COLO668 (cell line): ENCODE measurements around the gene PRCP.
A peak's percentile ranks its signal among the peaks of the same experiment; 100 is the strongest.
"Not testable (repeated sequence)": the region's sequence is repeated elsewhere in the genome, so short reads cannot be mapped to it uniquely, and the experiment has no call there.

ENCODE experiments used
- DNase-seq: peaks from one replicate; lab custom pipeline; 2025; ENCODE audit not compliant: unreplicated experiment; lab: John Stamatoyannopoulos, UW

PRCP gene

DNA sequence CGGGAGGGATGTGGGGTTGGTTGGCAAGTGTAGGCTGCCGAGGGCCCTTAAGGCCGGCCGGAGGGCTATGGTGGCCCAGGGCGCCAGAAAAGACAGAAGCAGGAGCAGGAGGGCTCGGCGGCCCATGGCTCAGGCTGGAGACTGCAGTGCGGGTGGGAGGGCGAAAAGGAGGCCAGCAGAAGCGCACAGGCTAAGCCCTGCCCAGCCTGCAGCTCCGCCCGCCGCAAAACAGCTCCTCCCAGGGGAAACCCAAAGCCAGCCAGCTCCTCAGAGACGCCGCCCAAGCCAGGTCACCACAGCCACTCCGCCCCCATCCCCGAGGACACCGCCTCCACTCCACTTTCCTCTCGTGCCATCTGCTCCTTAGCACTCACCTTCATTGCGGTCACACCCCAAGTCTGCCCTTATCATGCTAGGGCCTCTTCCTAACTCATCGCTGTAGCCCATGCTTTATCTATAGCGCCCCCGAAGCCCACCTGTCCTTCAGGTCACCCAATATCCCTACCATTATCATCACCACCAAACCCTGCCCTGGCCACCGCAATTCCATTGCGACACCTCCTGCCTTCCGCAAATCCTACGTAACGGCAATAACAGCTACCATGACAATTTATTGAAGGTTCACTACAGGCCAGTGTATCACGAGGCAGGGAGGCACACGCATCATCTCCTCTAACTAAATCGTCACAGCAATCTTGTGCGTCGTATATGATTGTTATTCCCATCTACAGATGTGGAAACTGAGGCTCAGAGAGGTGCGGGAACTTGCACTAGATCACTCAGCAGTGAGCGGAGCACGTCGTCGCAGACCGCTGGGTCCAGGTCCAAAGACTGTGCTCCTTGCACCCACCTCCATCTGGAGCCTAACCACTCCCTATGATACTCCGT lies at the start of gene PRCP:
PRCP (minus strand) TSS at position 154 of the 888 bp plus-strand sequence; CDS start at position 126, 28 bp downstream.
- DNase-seq, result peak; percentile 91

DNA sequence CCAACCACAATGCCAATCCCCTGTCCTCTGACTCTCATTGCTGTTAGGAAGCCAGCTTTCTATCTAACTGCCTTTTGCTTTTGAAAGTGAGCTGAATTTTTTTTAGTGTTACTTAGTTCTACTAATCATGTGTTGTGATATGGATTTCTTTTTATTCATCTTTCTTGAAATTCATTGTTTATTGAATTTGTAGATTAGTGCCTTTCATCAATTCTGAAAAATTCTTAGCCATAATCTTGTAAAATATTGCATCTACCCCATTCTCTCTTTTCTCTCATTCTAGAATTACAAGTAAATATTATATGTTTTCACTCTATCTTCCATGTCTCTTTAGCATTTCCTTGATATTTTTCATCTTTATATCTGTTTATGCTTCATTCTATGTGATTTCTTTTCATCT lies 49.1 kb upstream of the PRCP start:
- DNase-seq, result no peak

DNA sequence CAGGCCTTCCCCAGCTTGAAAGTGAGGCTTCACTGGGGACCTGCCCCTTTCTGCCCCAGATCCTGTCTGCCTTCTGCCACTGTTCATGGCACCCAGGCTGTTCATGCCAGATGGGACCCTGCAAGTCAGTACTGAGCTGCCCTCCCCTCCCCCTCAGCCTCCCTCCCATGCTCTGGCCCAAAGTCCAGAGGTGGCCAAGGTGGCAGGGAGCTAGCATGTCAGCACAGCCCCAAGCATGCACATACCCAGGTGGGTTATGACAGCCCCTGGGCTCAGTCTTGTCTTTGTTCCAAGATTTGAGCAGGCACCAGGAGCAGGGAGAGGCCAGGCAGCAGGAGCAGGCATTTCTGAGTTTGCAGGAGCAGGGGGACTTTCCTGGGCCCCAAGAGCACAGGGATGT lies 45.5 kb upstream of the PRCP start:
- DNase-seq, result no peak

DNA sequence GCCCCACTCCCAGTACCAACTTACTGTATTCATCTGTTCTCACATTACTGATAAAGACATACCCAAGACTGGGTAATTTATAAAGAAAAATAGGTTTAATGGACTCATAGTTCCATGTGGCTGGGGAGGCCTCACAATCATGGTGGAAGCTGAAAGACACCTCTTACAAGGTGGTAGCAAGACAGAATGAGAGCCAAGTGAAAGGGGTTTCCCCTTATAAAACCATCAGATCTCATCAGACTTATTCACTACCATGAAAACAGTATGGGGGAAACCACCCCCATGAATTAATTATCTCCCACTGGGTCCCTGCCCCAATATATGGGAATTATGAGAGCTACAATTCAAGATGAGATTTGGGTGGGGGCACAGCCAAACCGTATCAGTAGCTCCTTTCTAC lies 44.8 kb upstream of the PRCP start:
- DNase-seq, result not testable (repeated sequence)

DNA sequence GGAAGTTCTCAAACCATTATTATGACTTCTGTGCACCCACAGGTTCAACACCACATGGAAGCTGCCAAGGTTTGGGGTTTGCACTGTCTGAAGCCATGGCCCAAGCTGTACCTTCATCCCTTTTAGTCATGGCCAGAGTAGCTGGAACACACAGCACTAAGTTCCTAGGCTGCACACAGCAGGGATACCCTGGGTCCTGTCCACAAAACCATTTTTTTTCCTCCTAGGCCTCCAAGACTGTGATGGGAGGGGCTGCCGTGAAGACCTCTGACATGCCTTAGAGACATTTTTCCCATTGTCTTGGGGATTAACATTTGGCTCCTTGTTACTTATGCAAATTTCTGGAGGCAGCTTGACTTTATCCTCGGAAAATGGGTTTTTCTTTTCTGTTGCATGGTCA lies 44.0 kb upstream of the PRCP start:
- no peak for DNase-seq

DNA sequence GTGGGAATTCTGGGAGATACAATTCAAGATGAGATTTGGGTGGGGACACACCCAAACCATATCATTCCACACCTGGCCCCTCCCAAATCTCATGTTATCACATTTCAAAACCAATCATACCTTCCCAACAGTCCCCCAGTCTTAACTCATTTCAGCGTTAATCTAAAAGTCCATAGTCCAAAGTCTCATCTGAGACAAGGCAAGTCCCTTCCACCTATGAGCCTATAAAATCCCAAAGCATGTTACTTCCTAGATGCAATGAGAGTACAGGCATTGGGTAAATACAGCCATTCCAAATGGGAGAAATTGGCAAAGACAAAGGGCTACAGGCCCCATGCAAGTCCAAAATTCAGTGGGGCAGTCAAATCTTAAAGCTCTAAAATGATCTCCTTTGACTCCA lies 43.2 kb upstream of the PRCP start:
- DNase-seq, result not testable (repeated sequence)

DNA sequence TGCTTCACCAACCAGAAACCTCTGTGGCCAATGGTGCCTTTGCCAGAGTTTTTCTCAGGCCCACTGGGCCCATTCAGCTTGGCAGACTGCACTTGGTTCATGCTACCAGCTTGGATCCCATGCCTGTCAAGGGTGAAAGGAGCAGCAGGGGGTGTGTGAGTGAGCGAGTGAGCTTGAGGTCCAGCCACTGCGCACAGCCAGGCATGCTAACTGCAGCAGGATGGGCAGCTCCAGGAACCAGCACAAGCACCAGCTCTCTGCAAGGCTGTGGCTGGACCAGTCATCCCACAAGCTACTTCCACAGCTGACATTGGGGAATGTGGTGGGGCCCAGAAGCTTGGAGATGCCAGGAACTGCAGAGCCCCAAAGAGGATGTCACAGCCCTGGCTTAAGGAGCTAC lies 42.1 kb upstream of the PRCP start:
- no peak for DNase-seq

DNA sequence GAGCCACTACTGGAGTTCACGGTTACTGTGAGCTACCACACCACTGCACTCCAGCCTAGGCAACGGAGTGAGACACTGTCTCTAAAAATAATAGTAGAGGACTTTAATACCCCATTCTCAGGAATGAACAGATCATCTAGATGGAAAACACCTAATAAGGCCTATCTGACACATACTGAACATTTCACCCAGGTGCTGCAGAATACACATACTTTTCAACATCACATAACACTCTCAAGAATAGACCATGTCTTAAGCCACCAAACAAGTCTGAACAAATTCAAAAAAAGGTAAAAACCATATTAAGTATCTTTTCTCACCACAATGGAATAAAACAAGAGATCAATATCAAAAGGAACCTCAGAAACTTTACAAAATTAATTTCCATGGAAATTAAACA lies 39.2 kb upstream of the PRCP start:
- DNase-seq, result no peak

DNA sequence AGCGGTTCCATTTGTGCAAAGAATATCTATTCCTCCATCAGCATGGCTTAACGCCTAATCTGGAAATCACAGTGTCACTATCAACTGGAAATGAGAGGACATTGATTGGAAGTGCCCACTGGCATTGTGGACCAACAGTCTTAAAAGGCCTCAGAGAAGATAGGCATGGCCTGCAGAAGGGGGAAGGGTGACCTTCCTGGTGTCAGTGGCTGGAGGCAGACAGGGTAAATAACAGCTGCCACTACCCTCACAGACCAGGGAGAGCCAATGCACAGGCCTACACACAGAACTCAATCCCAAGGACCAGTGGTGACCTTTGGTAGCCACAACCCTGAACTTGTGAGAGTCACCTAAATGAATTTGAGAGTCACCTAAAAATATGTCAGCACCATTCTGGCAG lies 37.3 kb upstream of the PRCP start:
- DNase-seq, result no peak

DNA sequence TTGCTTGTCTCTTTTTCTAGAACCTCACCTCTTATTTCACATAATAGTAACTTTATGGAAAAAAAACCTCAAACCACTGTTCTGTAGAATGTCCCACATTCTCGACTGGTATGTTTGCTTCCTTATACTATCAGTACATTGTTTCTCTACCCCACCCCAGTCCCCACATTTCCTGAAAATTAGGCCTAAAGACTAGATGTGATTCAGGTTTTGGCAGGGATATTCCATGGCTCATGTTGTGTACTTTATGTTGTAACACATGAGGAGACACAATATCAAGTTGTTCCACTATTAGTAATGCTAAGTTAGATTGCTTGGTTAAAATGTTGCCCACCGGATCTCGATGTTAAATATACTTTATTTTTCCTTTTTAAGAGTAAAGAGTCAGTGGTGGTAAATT lies 36.0 kb upstream of the PRCP start:
- no peak for DNase-seq

DNA sequence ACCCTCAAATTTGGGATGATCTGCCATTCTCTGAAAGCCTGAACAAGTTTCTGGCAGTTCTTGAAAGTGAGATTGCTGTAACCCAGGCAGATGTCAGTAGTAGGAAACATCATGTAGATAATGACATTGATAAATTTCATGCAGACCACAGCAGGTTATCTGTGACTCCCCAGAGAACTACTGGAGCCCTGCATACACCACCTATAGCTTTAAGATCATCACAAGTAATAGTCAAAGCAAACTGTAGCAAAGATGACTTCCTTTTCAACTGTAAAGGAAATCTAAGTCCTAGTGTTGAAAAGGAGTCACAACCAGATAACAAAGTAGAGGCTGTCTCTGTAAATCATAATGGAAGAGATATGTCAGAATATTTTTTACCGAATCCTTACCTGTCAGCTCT lies 32.3 kb upstream of the PRCP start:
- DNase-seq, result no peak

DNA sequence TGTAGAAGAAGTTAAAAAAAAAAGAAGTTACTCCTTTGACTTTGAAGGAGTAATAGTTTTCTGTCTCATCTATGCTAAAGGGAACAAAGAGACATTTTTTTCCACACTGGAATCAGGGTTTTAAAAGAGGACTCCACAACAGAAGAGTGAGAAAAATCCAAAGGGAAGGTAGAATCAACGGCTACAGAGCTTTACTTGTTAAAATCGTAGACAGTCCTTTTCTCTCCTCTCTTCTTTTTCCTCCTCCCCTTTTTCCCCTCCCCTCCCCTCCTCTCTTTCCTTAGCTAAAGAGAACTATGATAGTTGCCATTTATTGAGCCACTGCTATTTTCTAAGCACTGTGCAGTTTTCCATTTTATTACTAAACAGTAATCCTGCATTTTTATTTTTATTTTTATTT lies 30.5 kb upstream of the PRCP start:
- DNase-seq, result no peak

DNA sequence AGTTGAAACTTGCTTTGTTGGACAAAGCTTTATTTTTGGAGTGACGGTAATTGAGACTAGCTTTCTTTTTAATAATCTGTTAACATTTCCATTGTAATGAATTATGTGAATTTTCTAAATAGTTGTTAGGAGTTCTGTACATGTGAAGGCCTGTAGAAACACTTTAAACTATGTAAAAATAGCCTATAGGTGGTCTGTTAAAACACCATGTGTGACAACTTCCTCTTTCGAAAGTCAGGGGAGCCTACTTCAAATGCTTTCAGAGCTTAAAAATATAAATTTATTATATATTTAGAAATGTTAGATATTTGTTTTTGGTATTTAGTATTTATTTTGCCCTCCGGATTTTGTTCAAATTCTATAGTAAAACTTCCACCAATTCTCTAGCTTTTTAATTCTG lies 30.0 kb upstream of the PRCP start:
- DNase-seq, result no peak

DNA sequence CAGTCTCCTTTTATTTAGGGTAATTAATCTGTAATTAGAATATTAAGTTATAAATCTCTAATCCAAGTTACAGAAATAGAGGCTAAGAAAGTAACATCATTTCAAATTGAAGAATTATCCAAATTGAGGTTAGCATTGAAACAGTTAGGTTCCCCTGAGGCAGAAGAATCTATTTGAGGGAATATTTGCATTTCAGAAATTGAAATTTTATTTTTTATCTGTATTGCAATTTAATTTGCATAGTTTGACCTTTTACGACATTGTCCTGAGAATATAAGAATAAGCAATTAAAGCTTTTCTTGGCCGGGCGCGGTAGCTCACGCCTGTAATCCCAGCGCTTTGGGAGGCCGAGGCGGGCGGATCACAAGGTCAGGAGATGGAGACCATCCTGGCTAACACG lies 28.9 kb upstream of the PRCP start:
- DNase-seq, result no peak

DNA sequence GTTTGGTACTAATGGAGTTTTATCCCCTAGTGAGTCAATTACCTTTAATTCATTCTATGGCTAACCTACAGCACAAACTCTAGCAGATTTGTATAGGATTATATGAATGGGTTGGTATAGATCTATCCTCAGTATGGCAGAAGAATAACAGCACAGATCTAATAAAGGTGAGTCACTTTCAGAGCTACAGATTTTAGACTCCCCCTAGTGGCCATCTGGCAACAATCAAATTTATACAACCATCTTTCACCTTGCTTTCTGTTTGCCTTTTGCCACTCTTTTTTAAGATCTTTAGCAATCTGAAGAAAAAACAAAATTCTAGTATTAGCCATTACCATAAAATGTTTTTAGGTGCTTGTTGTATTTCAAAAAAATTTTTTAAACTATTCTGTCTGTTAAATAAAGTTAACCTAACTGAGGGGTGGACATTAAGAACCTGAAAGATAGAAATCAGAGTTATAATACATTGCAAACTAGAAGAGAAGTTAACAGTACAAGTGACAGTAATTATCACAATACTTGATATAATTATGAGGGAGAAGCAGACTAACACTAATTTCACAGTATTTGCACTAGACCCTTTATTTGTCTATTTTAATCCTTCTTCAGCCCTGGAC lies 27.1 kb upstream of the PRCP start:
- peak; percentile 16 for DNase-seq

DNA sequence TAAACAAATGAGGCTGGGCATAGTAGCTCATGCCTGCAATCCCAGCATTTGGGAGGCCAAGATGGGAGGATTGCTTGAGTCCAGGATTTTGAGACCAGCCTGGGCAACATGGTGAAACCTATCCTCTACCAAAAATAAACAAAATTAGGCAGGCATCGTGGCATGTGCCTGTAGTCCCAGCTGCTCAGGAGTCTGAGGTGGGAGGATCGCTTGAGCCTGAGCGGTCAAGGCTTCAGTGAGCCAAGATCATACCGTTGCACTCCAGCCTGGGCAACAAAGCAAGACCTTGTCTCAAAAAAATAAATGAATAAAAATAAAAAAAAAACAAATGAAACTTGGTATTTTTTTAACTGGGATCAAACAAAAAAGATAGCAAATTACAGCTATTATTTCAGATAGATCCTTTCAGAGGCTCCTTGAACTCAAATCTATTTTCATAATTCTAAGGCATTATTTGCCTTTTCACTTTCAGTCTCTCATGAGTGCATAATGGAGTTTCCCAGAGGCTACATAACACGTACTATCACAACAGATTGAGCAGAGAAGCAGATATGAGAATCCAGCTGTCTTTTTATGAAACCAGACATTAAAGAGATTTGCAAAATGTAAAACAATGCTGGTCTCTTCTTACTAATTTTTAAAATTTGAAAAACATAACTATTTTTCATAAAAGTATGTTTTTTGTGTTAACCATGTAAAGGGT lies 24.4 kb upstream of the PRCP start:
- DNase-seq, result no peak

DNA sequence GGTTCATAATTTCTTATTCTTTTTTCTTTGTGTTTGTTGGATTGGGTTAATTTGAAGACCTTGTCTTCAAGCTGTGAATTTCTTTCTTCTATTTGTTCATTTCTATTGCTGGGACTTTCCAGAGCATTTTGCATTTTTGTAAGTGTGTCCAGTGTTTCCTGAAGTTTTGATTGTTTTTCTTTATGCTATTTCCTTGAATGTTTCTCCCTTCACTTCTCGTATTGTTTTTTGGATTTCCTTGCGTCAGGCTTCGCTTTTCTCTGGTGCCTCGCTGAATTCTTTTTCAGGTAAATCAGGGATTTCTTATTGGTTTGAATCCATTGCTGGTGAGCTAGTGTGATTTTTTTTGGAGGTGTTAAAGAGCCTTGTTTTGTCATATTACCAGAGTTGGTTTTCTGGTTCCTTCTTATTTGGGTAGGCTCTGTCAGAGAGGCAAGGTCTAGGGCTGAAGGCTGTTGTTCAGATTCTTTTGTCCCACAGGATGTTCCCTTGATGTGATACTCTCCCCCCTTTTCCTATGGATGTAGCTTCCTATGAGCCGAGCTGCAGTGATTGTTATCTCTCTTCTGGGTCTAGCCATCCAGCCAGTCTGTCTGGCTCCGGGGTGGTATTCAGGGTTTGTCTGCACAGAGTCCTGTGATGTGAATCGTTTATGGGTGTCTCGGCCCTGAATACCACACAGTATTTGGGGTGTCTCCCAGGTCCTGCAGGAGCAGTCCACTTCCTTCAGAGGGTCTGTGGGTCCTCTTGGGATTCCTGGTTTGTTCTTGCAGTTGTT lies 22.4 kb upstream of the PRCP start:
- not testable (repeated sequence) for DNase-seq

DNA sequence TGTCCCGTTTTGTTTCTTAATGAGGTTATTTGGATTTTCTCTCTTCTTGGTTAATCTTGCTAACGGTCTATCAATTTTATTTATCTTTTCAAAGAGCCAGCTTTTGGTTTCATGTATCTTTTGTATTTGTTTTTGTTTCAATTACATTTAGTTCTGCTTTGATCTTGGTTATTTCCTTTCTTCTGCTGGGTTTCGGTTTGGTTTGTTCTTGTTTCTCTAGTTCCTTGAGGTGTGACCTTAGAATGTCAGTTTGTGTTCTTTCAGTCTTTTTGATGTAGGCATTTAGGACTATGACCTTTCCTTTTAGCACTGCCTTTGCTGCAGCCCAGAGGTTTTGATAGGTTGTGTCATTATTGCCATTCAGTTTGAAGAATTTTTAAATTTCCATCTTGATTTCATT lies 20.0 kb upstream of the PRCP start:
- DNase-seq, result not testable (repeated sequence)

DNA sequence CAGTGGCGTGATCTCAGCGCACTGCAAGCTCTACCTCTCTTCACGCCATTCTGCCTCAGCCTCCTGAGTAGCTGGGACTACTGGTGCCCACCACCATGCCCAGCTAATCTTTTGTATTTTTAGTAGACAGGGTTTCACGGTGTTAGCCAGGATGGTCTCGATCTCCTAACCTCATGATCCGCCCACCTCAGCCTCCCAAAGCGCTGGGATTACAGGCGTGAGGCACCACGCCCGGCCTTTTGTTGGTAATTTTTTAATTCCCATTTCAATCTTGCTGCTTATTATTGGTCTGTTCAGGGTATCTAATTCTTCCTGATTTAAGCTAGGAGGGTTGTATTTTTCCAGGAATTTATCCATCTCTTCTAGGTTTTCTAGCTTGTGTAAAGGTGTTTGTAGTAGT lies 19.6 kb upstream of the PRCP start:
- DNase-seq, result not testable (repeated sequence)

DNA sequence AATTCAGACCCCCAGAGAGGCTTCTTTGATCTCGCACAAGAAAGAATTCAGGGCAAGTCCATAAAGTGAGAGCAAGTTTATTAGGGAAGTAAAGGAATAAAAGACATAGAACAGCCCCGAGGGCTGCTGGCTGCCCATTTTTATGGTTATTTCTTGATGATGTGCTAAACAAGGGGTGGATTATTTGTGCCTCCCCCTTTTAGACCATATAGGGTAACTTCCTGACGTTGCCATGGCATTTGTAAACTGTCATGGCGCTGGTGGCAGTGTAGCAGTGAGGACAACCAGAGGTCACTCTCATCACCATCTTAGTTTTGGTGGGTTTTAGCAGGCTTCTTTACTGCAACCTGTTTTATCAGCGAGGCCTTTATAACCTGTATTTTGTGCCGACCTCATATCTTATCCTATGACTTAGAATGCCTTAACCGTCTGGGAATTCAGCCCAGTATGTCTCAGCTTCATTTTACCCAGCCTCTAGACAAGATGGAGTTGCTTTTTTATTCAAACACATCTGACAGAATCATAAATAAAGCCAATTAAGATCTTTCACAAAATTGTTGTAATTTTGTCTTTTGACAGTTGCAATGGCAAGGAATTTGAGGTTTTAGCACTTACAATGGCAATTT lies 8.9 kb upstream of the PRCP start:
- no peak for DNase-seq

DNA sequence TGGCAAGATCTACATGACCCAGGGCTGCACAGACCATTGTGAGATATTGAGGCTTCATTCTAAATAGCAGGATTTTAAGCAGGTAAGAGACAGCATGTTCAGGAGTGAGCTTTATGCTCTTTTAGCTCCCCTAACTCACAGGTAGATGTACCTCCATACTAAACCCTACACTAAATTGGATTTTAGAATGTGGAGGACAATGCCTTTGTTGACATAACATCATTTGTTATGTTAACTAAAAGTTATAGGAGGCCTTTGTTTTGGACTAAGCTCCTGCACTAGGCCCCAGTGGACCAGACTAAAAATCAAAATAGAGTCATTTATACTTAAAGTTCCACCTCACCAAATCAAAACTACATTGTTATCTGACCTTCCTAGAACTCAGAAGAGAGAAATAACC lies 8.1 kb upstream of the PRCP start:
- no peak for DNase-seq
